Skin of body (tissue), 2 donors: ENCODE data around the gene FCER2. TPM values are rescaled to one million over a fixed set of nuclear protein-coding genes. Genes with fewer than 3 reads are reported as not detected.
"Not testable (repeated sequence)": the region's sequence is repeated elsewhere in the genome, so short reads cannot be mapped to it uniquely, and the experiment has no call there.

Experiments used
- DNase-seq: peaks from one replicate; lab custom pipeline; 2025; lab: John Stamatoyannopoulos, UW
- total RNA-seq: library from RNA; depleted of rRNA; stranded (reverse); fragments of >200 nt; gene quantifications from one replicate; pipeline ENCODE4 v1.2.3, GENCODE V29; 2014

Gene FCER2
- total RNA-seq: 0.20 TPM

- no peak for DNase-seq
These were observed at the start of gene FCER2 for GRCh38 chr19:7701654-7702457. Gene FCER2 (minus strand): TSS chr19:7702131. CDS start chr19:7699760, 2,371 bp downstream.

GRCh38 chr19:7751157-7751783 is 49.3 kb upstream of the FCER2 start:
- no peak for DNase-seq

- no peak for DNase-seq
These were observed 46.8 kb upstream of the FCER2 start for GRCh38 chr19:7748756-7749155.

- no peak for DNase-seq
These were observed 46.2 kb upstream of the FCER2 start for GRCh38 chr19:7748171-7748570.

- no peak for DNase-seq
These were observed 45.3 kb upstream of the FCER2 start, which contains the start of gene CD209 for GRCh38 chr19:7746903-7747884. Gene CD209 (minus strand): TSS chr19:7747534. CDS start chr19:7747511, 23 bp downstream.

- DNase-seq: not testable (repeated sequence)
These were observed 44.4 kb upstream of the FCER2 start for GRCh38 chr19:7746306-7746705.

- DNase-seq: no peak
These were observed 43.1 kb upstream of the FCER2 start for GRCh38 chr19:7744871-7745650.

GRCh38 chr19:7744199-7744786 is 42.4 kb upstream of the FCER2 start:
- DNase-seq: no peak

GRCh38 chr19:7743425-7743841 is 41.5 kb upstream of the FCER2 start:
- no peak for DNase-seq

- DNase-seq: no peak
These were observed 41.1 kb upstream of the FCER2 start for GRCh38 chr19:7742991-7743390.

- DNase-seq: no peak
These were observed 40.6 kb upstream of the FCER2 start for GRCh38 chr19:7742575-7742974.

GRCh38 chr19:7740682-7741054 is 38.7 kb upstream of the FCER2 start:
- no peak for DNase-seq

- no peak for DNase-seq
These were observed 38.1 kb upstream of the FCER2 start for GRCh38 chr19:7739801-7740681.

GRCh38 chr19:7739211-7739755 is 37.4 kb upstream of the FCER2 start:
- no peak for DNase-seq

- no peak for DNase-seq
These were observed 36.1 kb upstream of the FCER2 start for GRCh38 chr19:7738023-7738422.

GRCh38 chr19:7737215-7737614 is 35.3 kb upstream of the FCER2 start:
- DNase-seq: no peak

GRCh38 chr19:7736148-7736547 is 34.2 kb upstream of the FCER2 start:
- DNase-seq: no peak

- peak; percentile 52 for DNase-seq
These were observed 32.6 kb upstream of the FCER2 start for GRCh38 chr19:7734220-7735203.
